K562 (cell line): ENCODE measurements around the gene KLHL18. TPM values are rescaled to one million over a fixed set of nuclear protein-coding genes. Genes with fewer than 3 reads are reported as not detected.

Experiments used
- ATAC-seq: fragments of 200-7000 bp; cut with Tn5 transposase; 3 replicates; pipeline ENCODE4 v1.9.1; 2020; ENCODE audit warnings: moderate library complexity
- BruUV-seq: library from RNA; stranded (reverse); fragments of 400-500 nt; replicated peaks from 2 replicates; lab custom pipeline; 2021; lab: Mats Ljungman, UMichigan
- CTCF ChIA-PET: fragments of 300-600 bp; formaldehyde crosslinking; extraction: SDS; loops from one replicate; lab custom pipeline; 2021; ENCODE audit warnings: low intra/inter-chr PET ratio; lab: Yijun Ruan, JAX
- POLR2A ChIA-PET: fragments of 300-600, 350-650 bp; sonication (Branson Sonifier 250); formaldehyde crosslinking; extraction: SDS; loops from one replicate; lab custom pipeline; 2021; ENCODE audit warnings: antibody characterized with exemption, inconsistent platforms; lab: Yijun Ruan, JAX
- DNase-seq, 4 experiments: peaks; one replicate each; pipeline versions ENCODE4 v3.0.0 to v3.0.0-alpha.2; 2011 to 2018; ENCODE audit warnings: low spot score in 3 of 4, mixed read lengths in 3 of 4; ENCODE audit errors: extremely low read depth in 1 of 4
- FAIRE-seq: peaks from 2 replicates; lab custom pipeline; 2011; peaks lifted over from hg19 to GRCh38; lab: Jason Lieb, UNC
- H2AFZ ChIP-seq: 2 replicates; pipeline ENCODE4 v1.6.0; 2011; ENCODE audit warnings: low read depth, low read length, control low read depth, inconsistent platforms
- H3K27ac ChIP-seq: fragments of 200-600 bp; 3 replicates; pipeline ENCODE4 v1.8.0; 2011; ENCODE audit warnings: low read depth, mild to moderate bottlenecking, control low read depth, inconsistent platforms, low read length, moderate library complexity, mixed read lengths; ENCODE audit errors: extremely low read depth
- H3K27me3 ChIP-seq, 2 experiments: fragments of 300-600 bp in 1 of 2; 2 replicates in 1 of 2; 3 replicates in 1 of 2; pipeline versions ENCODE4 v1.6.0 to v1.8.0; 2011; ENCODE audit warnings: inconsistent platforms in 2 of 2, low read length in 2 of 2, mild to moderate bottlenecking in 1 of 2, mixed read lengths in 1 of 2, moderate library complexity in 1 of 2; ENCODE audit not compliant: control insufficient read depth in 2 of 2, insufficient read depth in 2 of 2
- H3K36me3 ChIP-seq: fragments of 300-600 bp; 3 replicates; pipeline ENCODE4 v1.8.0; 2011; ENCODE audit warnings: mild to moderate bottlenecking, low read length, inconsistent platforms; ENCODE audit not compliant: control insufficient read depth, insufficient read depth
- H3K4me1 ChIP-seq, 2 experiments: fragments of 200-600 bp in 1 of 2; replicated peaks in 1 of 2; 2 replicates in 1 of 2; 3 replicates in 1 of 2; pipeline versions ENCODE4 v1.5.1 to v1.8.0; 2011; ENCODE audit warnings: inconsistent platforms in 2 of 2, low read length in 2 of 2, mild to moderate bottlenecking in 1 of 2, mixed read lengths in 1 of 2, moderate library complexity in 1 of 2; ENCODE audit not compliant: control insufficient read depth in 2 of 2, insufficient read depth in 2 of 2
- H3K4me2 ChIP-seq: 2 replicates; pipeline ENCODE4 v1.6.1; 2011; ENCODE audit warnings: low read length, control low read depth, inconsistent platforms, mixed read lengths; ENCODE audit not compliant: insufficient read depth
- H3K4me3 ChIP-seq: fragments of 200-600 bp; sonication (generic), shearing (Covaris generic); 2 replicates; pipeline ENCODE4 v1.5.1; 2016; ENCODE audit warnings: control low read depth, inconsistent platforms
- H3K79me2 ChIP-seq: fragments of 200-600 bp; 3 replicates; pipeline ENCODE4 v1.8.0; 2011; ENCODE audit warnings: low read length, inconsistent platforms; ENCODE audit not compliant: control insufficient read depth, insufficient read depth
- H3K9ac ChIP-seq, 2 experiments: 2 replicates each; pipeline versions ENCODE4 v1.6.0 to v1.6.1; 2011; ENCODE audit warnings: low read depth in 2 of 2, low read length in 2 of 2, control low read depth in 1 of 2, inconsistent platforms in 1 of 2, mild to moderate bottlenecking in 1 of 2, mixed read lengths in 1 of 2; ENCODE audit not compliant: insufficient read depth in 1 of 2
- H3K9me1 ChIP-seq: one replicate; pipeline ENCODE4 v1.6.0; 2011; ENCODE audit warnings: inconsistent platforms, mild to moderate bottlenecking, low read length, moderate library complexity; ENCODE audit not compliant: control insufficient read depth, insufficient read depth
- H3K9me3 ChIP-seq: replicated peaks from 2 replicates; pipeline ENCODE4 v1.5.1; 2011; ENCODE audit warnings: low read depth, low read length, inconsistent platforms; ENCODE audit not compliant: control insufficient read depth, insufficient read depth
- H4K20me1 ChIP-seq: replicated peaks from 2 replicates; pipeline ENCODE4 v1.6.1; 2011; ENCODE audit warnings: low read length, inconsistent platforms, mixed read lengths; ENCODE audit not compliant: control insufficient read depth, insufficient read depth
- ATF6 ChIP-seq: sonication (generic); formaldehyde crosslinking; IDR thresholded peaks from 2 replicates; pipeline ENCODE4 v1.4.0; 2020; ENCODE audit warnings: mild to moderate bottlenecking, missing genetic modification reagents
- CBX1 ChIP-seq: sonication (generic); IDR thresholded peaks from 2 replicates; pipeline ENCODE4 v1.6.1; 2016; ENCODE audit warnings: antibody characterized with exemption, low read depth, mild to moderate bottlenecking
- FOSL1 ChIP-seq: fragments of 200-800 bp; sonication (Bioruptor generic); conservative IDR thresholded peaks from 2 replicates; pipeline ENCODE4 v1.6.1; 2016; ENCODE audit warnings: missing genetic modification characterization, missing compliant biosample characterization
- FOXA3 ChIP-seq, 2 experiments: fragments of 450-650 bp in 1 of 2; sonication (generic) in 1 of 2; formaldehyde crosslinking; IDR thresholded peaks in 1 of 2; conservative IDR thresholded peaks in 1 of 2; 2 replicates each; pipeline versions ENCODE4 v1.4.0 to v1.8.0; 2020 to 2022; ENCODE audit warnings: mild to moderate bottlenecking in 2 of 2, missing genetic modification reagents in 1 of 2
- HMBOX1 ChIP-seq: sonication (generic); IDR thresholded peaks from 2 replicates; pipeline ENCODE4 v1.6.1; 2016
- JUND ChIP-seq, 2 experiments: IDR thresholded peaks; 2 replicates in 1 of 2; 3 replicates in 1 of 2; pipeline ENCODE4 v1.6.1; 2011; ENCODE audit warnings: borderline replicate concordance in 2 of 2, low read depth in 2 of 2, low read length in 2 of 2, improper control_type of control experiment in 1 of 2, missing biosample characterization in 1 of 2, missing genetic modification characterization in 1 of 2, missing genetic modification reagents in 1 of 2
- MECOM ChIP-seq: fragments of 250-450 bp; sonication (Bioruptor Pico); IDR thresholded peaks from 2 replicates; pipeline ENCODE4 v1.8.0; 2022; ENCODE audit warnings: inconsistent platforms
- MLLT1 ChIP-seq, 2 experiments: fragments of 450-650 bp; IDR thresholded peaks; 2 replicates each; pipeline ENCODE4 v1.6.1; 2016
- TAL1 ChIP-seq: fragments of 450-650 bp; IDR thresholded peaks from 2 replicates; pipeline ENCODE4 v1.6.1; 2016; ENCODE audit warnings: mild to moderate bottlenecking
- TFAP4 ChIP-seq: sonication (generic); formaldehyde crosslinking; IDR thresholded peaks from 2 replicates; pipeline ENCODE4 v1.8.0; 2022; ENCODE audit warnings: missing genetic modification reagents, mild to moderate bottlenecking, moderate library complexity, borderline replicate concordance
- WGBS: fragments of 100-300 bp; shearing (Covaris generic); methylation state at CpG from one replicate; pipeline ENCODE4 v1.1.6; 2016; ENCODE audit warnings: low coverage, mixed read lengths; ENCODE audit not compliant: insufficient coverage; ENCODE audit errors: missing lambda C conversion rate; 5-methylcytosine and 5-hydroxymethylcytosine counted together
- in situ Hi-C: fragments of 300-500 bp; cut with MboI; formaldehyde crosslinking; loops from 4 replicates; pipeline ENCODE4 v1.15.0; 2018; ENCODE audit warnings: inconsistent platforms, mixed read lengths
- intact Hi-C: fragments of 100-400 bp; cut with micrococcal nuclease; formaldehyde crosslinking; loops from 2 replicates; pipeline ENCODE4 v1.14.2; 2022
- polyA plus RNA-seq, 8 experiments: library from polyadenylated mRNA; depleted of rRNA in 4 of 8; stranded (reverse) in 5 of 8; unstranded in 3 of 8; fragments of >200 nt; fragmentation: Nextera tagmentation in 2 of 8; fragmentation: Illumina TruSeq in 1 of 8; extraction: Ambion mirVana in 2 of 8; extraction: Trizol in 1 of 8; gene quantifications; 2 replicates each; pipeline versions ENCODE4 v1.2.1 to v1.2.3, GENCODE V29; 2011 to 2014; ENCODE audit warnings: inconsistent platforms in 1 of 8, missing spikeins in 1 of 8
- total RNA-seq, 7 experiments: library from RNA; depleted of rRNA in 6 of 7; stranded (reverse); fragments of >200 nt in 6 of 7; fragmentation: Illumina TruSeq in 2 of 7; extraction: Trizol in 2 of 7; gene quantifications; 2 replicates each; pipeline versions ENCODE4 v1.2.1 to v1.2.3, GENCODE V29; 2011 to 2021; ENCODE audit warnings: low replicate concordance in 1 of 7

The KLHL18 gene
- total and polyA plus RNA-seq, 9 of the 15 experiments (the other 6 are each of a cell fraction or from before 2014, with no cell fraction given), result 26.7 to 97.5 (median 48.7) TPM

- peaks cover 4% of the 10 kb centered on the region for H3K9me1 ChIP-seq
- BruUV-seq, result no TSS peak
- intact Hi-C loops, result loop anchor here (1.0 to 10.0 kb wide), 5 partner anchors 42 to 309 kb away; partner anchors contain the start of gene SETD2
- H4K20me1 ChIP-seq, result peaks cover 6% of the 10 kb centered on the region; the same call in 1 of the 2 replicates
- ATAC-seq (peak; percentile 77), FAIRE-seq (peak; percentile 62), DNase-seq (peak; percentile 54 to 68 (median 63))
- H3K79me2 ChIP-seq, result peaks cover 6% of the 10 kb centered on the region; the same call in 1 of the 3 replicates
- H3K27me3 ChIP-seq, result no peaks in the 10 kb centered on the region
- in situ Hi-C loops, result loop anchor here (5.0 kb wide), 2 partner anchors 41 to 71 kb away; partner anchors contain the start of genes KIF9 and KLHL18
- no peak overlapping the region for H2AFZ ChIP-seq
- no peak overlapping the region for H3K4me3 ChIP-seq
- 58% methylated on average over 8 of the region's 8 CpGs for WGBS
- ChIA-PET POLR2A (interaction anchor here (0.6 to 1.8 kb wide), 12 partner anchors 9 to 312 kb away, joined by 3 to 8 read pairs (median 3); no protein-coding TSS in a partner anchor), CTCF (interaction anchor here (1.0 to 3.0 kb wide), 5 partner anchors 42 to 160 kb away, joined by 3 to 34 read pairs (median 7); partner anchors contain the start of genes KIF9, KLHL18 and SETD2)
- peaks cover 6 to 18% of the 10 kb centered on the region in 2 experiments; a peak in 3 of 5 replicates for H3K4me1 ChIP-seq
- peaks cover 88% of the 10 kb centered on the region for H3K36me3 ChIP-seq
- H3K9ac ChIP-seq, result peak overlapping the region in 1 of 2 experiments; percentile 57; a peak in 1 of 4 replicates
- H3K9me3 ChIP-seq, result no peaks in the 10 kb centered on the region
- H3K4me2 ChIP-seq, result no peak overlapping the region
- peak overlapping the region; percentile 39; the same call in 2 of the 3 replicates for H3K27ac ChIP-seq
- TF ChIP-seq TAL1 (0 out of 2 replicates have a peak, but pooled peaks have one; percentile 10), FOXA3 (CRISPR knock-in tag; conservative IDR thresholded peaks at IDR 0.05 in 1 of 2, IDR thresholded peaks at IDR 0.05 in 1 of 2) (peak in 1 of 2 experiments; percentile 41; a peak in 1 of 4 replicates), ATF6 (no peak), CBX1 (no peak), MLLT1 (IDR thresholded peaks at IDR 0.05) (peak in 1 of 2 experiments; percentile 16; a peak in 1 of 4 replicates), JUND (IDR thresholded peaks at IDR 0.05; ENCODE audit: borderline replicate concordance, low read depth, low read length) (0 out of 2 replicates have a peak, but pooled peaks have one; percentile 33), JUND (tag; IDR thresholded peaks at IDR 0.05; ENCODE audit: borderline replicate concordance, low read depth, low read length) (no peak), TFAP4 (CRISPR knock-in tag) (peak; percentile 43; the same call in 1 of the 2 replicates), HMBOX1 (peak; percentile 57), FOSL1 (peak; percentile 38; the same call in 1 of the 2 replicates), MECOM (CRISPR knock-in tag) (no peak)
Observed at GRCh38 chr3:47323431-47324277, 40.9 kb downstream of the KLHL18 start.
